Body of pancreas (tissue), 4 donors: ENCODE results near the gene ZNF248. TPM values are rescaled to one million over a fixed set of nuclear protein-coding genes. Genes with fewer than 3 reads are reported as not detected.

Source experiments
- ATAC-seq: fragments of 150-250 bp; one replicate; pipeline ENCODE4 v1.9.1; 2016
- DNase-seq, 4 donors: peaks; one replicate each; pipeline ENCODE4 v3.0.0-alpha.2; 2019
- H3K27ac ChIP-seq, 4 donors: fragments of 200-600 bp; sonication (generic); 1 replicate in 3 of 4; 2 replicates in 1 of 4; pipeline versions ENCODE4 v1.5.1 to v1.6.1; 2016 to 2019; ENCODE audit warnings: mild to moderate bottlenecking in 1 of 4, mixed read lengths in 1 of 4, moderate library complexity in 1 of 4
- H3K27me3 ChIP-seq, 2 donors: fragments of 200-600 bp; sonication (generic); one replicate each; pipeline ENCODE4 v1.6.0; 2016; ENCODE audit warnings: mild to moderate bottlenecking in 1 of 2
- H3K36me3 ChIP-seq, 2 donors: fragments of 200-600 bp; sonication (generic); replicated peaks in 1 of 2; 2 replicates each; pipeline ENCODE4 v1.5.1; 2016; ENCODE audit warnings: low read depth in 2 of 2; ENCODE audit not compliant: insufficient read depth in 1 of 2
- H3K4me1 ChIP-seq: fragments of 200-600 bp; sonication (generic); one replicate; pipeline ENCODE4 v1.6.0; 2016
- H3K4me3 ChIP-seq, 2 donors: fragments of 200-600 bp; sonication (generic); 1 replicate in 1 of 2; 2 replicates in 1 of 2; pipeline ENCODE4 v1.5.1; 2016 to 2019
- H3K9me3 ChIP-seq, 3 donors: fragments of 200-600 bp; sonication (generic); 1 replicate in 2 of 3; 2 replicates in 1 of 3; pipeline ENCODE4 v1.5.1; 2016
- CTCF ChIP-seq, 7 experiments: fragments of 450-650 bp in 4 of 7; fragments of 200-600 bp in 3 of 7; sonication (generic) in 3 of 7; IDR thresholded peaks; one replicate each; pipeline ENCODE4 v1.5.1; 2016 to 2019; ENCODE audit warnings: antibody characterized with exemption in 7 of 7
- POLR2A ChIP-seq, 3 donors: fragments of 450-650 bp; IDR thresholded peaks; one replicate each; pipeline ENCODE4 v1.6.1; 2016; ENCODE audit warnings: antibody characterized with exemption in 3 of 3, mild to moderate bottlenecking in 2 of 3
- WGBS, 2 donors: methylation state at CpG; one replicate each; pipeline ENCODE4 v1.1.5; 2017; 5-methylcytosine and 5-hydroxymethylcytosine counted together
- intact Hi-C: fragments of 100-400 bp; cut with DNase I; formaldehyde crosslinking; loops from one replicate; pipeline ENCODE4 v1.15.1; 2023
- total RNA-seq, 2 donors: library from RNA; depleted of rRNA; stranded (reverse); fragments of >200 nt; gene quantifications; one replicate each; pipeline ENCODE4 v1.1.0, GENCODE V29; 2016

The ZNF248 gene
- total RNA-seq, 2 donors from 2014 or later = 10.6 to 14.2 TPM

DNA sequence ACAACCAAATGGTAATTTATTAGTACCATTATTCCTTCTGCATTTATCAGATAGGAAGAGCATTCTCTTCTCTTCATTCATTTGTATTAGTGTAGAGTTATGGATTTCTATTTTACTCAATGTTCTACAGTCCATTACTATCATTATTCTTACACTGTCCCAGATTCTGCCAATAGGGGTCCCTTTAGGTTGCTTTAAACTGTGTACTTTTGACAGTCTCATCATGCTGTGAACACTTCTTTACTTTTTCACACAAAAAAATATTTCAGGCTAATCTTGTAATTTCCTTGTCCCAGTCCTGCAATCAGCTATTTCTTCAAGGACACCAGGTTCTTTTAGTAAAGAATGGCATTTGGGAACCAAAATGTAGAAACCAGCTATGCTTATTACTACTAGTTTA lies 99.3 kb downstream of the ZNF248 start:
- Histone ChIP-seq H3K9me3 (no peaks in the 10 kb centered on the region), H3K4me1 (no peaks in the 10 kb centered on the region), H3K36me3 (no peaks in the 10 kb centered on the region), H3K27me3 (no peaks in the 10 kb centered on the region), H3K4me3 (no peak overlapping the region), H3K27ac (no peak overlapping the region)
- intact Hi-C loops = no loop called here
- ATAC-seq (no peak), DNase-seq (no peak)
- TF ChIP-seq POLR2A (IDR thresholded peaks at IDR 0.05) (no peak), CTCF (IDR thresholded peaks at IDR 0.05) (no peak)

GRCh38 chr10:37754538-37755323 lies 102.7 kb downstream of the ZNF248 start:
- DNase-seq (peak in 3 of 4 donors; percentile 22 to 44 (median 28)), ATAC-seq (no peak)
- H3K36me3 ChIP-seq = no peaks in the 10 kb centered on the region
- H3K9me3 ChIP-seq = no peaks in the 10 kb centered on the region
- 15 to 57% methylated on average over 1 to 2 of the region's 2 CpGs for WGBS, 2 donors
- H3K4me1 ChIP-seq = no peaks in the 10 kb centered on the region
- no peak overlapping the region for H3K27ac ChIP-seq
- TF ChIP-seq CTCF (IDR thresholded peaks at IDR 0.05) (peak in 6 of 7 experiments; percentile 9 to 58 (median 38)), POLR2A (IDR thresholded peaks at IDR 0.05) (no peak)
- H3K4me3 ChIP-seq = no peak overlapping the region
- no peaks in the 10 kb centered on the region for H3K27me3 ChIP-seq
- intact Hi-C loops = no loop called here

- TF ChIP-seq CTCF (IDR thresholded peaks at IDR 0.05) = no peak
- no peak for TF ChIP-seq POLR2A (IDR thresholded peaks at IDR 0.05)
These were observed 105.0 kb downstream of the ZNF248 start for GRCh38 chr10:37752334-37752875.

GRCh38 chr10:37748170-37748569 lies 109.2 kb downstream of the ZNF248 start:
- TF ChIP-seq CTCF (IDR thresholded peaks at IDR 0.05) (no peak), POLR2A (IDR thresholded peaks at IDR 0.05) (no peak)
- DNase-seq (no peak), ATAC-seq (no peak)
- H3K27ac ChIP-seq = no peak overlapping the region
- no peaks in the 10 kb centered on the region for H3K27me3 ChIP-seq
- intact Hi-C loops = no loop called here
- 49 to 53% methylated on average over 4 of the region's 4 CpGs for WGBS, 2 donors
- no peaks in the 10 kb centered on the region for H3K36me3 ChIP-seq
- H3K4me1 ChIP-seq = no peaks in the 10 kb centered on the region
- H3K4me3 ChIP-seq = no peak overlapping the region
- no peaks in the 10 kb centered on the region for H3K9me3 ChIP-seq

More at GRCh38 chr10:37752334-37752875, 105.0 kb downstream of the ZNF248 start:
- intact Hi-C loops = no loop called here
- DNase-seq (no peak), ATAC-seq (no peak)
- Histone ChIP-seq H3K36me3 (no peaks in the 10 kb centered on the region), H3K4me3 (no peak overlapping the region), H3K9me3 (no peaks in the 10 kb centered on the region), H3K27me3 (no peaks in the 10 kb centered on the region), H3K4me1 (no peaks in the 10 kb centered on the region), H3K27ac (no peak overlapping the region)
- 53 to 67% methylated on average over 1 to 2 of the region's 2 CpGs for WGBS, 2 donors

- Histone ChIP-seq H3K27ac (no peak overlapping the region), H3K4me3 (no peak overlapping the region), H3K36me3 (no peaks in the 10 kb centered on the region), H3K4me1 (no peaks in the 10 kb centered on the region), H3K9me3 (no peaks in the 10 kb centered on the region), H3K27me3 (no peaks in the 10 kb centered on the region)
- TF ChIP-seq POLR2A (IDR thresholded peaks at IDR 0.05) = no peak
- TF ChIP-seq CTCF (IDR thresholded peaks at IDR 0.05) = no peak
- no peak for ATAC-seq
- intact Hi-C loops = no loop called here
- WGBS, 2 donors = 51 to 53% methylated on average over 5 of the region's 5 CpGs
- no peak for DNase-seq
These were observed 110.3 kb downstream of the ZNF248 start for GRCh38 chr10:37747081-37747480.
